Measurements from ENCODE around the gene TTF2. TPM values are rescaled to one million over a fixed set of nuclear protein-coding genes. Genes with fewer than 3 reads are reported as not detected.

The TTF2 gene
- total and polyA plus RNA-seq, 2 experiments from 2014 or later, result 6.5 to 9.8 TPM

DNA sequence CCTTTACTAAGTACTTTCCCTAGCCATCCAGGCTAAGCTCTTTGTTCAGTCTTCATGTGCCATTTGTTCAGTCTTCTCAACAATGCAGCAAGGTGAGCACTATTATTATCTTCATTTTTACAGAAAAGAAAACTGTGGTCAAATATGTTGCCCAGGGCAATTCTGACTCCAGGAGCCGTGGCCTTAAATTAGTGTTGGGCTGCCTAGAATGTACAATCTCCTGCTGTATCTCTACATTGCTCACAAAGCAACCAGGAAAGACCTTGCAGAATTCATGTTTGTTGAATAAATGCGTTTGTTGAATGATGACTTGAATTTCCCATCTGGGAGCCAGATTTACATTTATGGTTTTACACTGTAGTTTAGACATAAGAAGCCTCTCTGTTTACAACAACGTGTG is 44.4 kb upstream of the TTF2 start:
- no peak overlapping the region for H3K4me3 ChIP-seq
- no peaks in the 10 kb centered on the region for H3K36me3 ChIP-seq (ENCODE audit: low read depth)
- no peaks in the 10 kb centered on the region for H4K20me1 ChIP-seq (ENCODE audit: insufficient read depth)
- no peak for DNase-seq
- H2AFZ ChIP-seq, result no peak overlapping the region
- TF ChIP-seq EZH2phosphoT487 (IDR thresholded peaks at IDR 0.05; ENCODE audit: insufficient read depth, low read depth) (no peak), EZH2 (IDR thresholded peaks at IDR 0.05; ENCODE audit: insufficient read depth, poor library complexity, severe bottlenecking) (no peak)
- no peaks in the 10 kb centered on the region for H3F3A ChIP-seq (ENCODE audit: insufficient read depth)
- H3K27ac ChIP-seq, result no peak overlapping the region
- H3K79me2 ChIP-seq (ENCODE audit: insufficient read depth), result no peaks in the 10 kb centered on the region
- no peak overlapping the region for H3K4me2 ChIP-seq (ENCODE audit: unreplicated experiment)
- no peak overlapping the region for H3K9ac ChIP-seq
- 80 to 91% methylated on average over 3 of the region's 3 CpGs for WGBS, 2 experiments (ENCODE audit: low coverage in 1 of 2, low lambda C conversion rate in 2 of 2, missing lambda C conversion rate in 2 of 2)
- H3K27me3 ChIP-seq (replicated peaks; ENCODE audit: insufficient read depth), result no peaks in the 10 kb centered on the region
- no peaks in the 10 kb centered on the region for H3K9me2 ChIP-seq (ENCODE audit: insufficient read depth)
- H3K4me1 ChIP-seq (ENCODE audit: insufficient read depth), result peaks cover 6% of the 10 kb centered on the region; the same call in 1 of the 2 replicates
- H3K9me3 ChIP-seq (ENCODE audit: low read depth), result no peaks in the 10 kb centered on the region
- in situ Hi-C loops (cut with MboI), result no loop called here

DNA sequence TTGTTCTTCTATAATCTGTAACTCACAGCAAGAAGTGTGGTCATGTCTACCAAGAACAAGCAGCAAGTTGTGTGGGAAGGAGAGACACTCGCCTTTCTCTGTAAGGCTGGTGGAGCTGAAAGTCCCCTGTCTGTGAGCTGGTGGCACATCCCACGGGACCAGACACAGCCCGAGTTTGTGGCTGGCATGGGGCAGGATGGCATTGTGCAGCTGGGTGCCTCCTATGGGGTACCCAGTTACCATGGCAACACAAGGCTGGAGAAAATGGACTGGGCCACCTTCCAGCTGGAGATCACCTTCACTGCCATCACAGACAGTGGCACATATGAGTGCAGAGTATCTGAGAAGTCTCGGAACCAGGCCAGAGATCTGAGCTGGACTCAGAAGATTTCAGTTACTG is 43.1 kb upstream of the TTF2 start:
- no peak overlapping the region for H3K4me3 ChIP-seq
- H3K79me2 ChIP-seq (ENCODE audit: insufficient read depth), result no peaks in the 10 kb centered on the region
- H3K9me3 ChIP-seq (ENCODE audit: low read depth), result no peaks in the 10 kb centered on the region
- no peak overlapping the region for H3K9ac ChIP-seq
- H4K20me1 ChIP-seq (ENCODE audit: insufficient read depth), result no peaks in the 10 kb centered on the region
- WGBS, 2 experiments (ENCODE audit: low coverage in 1 of 2, low lambda C conversion rate in 2 of 2, missing lambda C conversion rate in 2 of 2), result 82 to 88% methylated on average over 4 of the region's 4 CpGs
- no peaks in the 10 kb centered on the region for H3K27me3 ChIP-seq (replicated peaks; ENCODE audit: insufficient read depth)
- in situ Hi-C loops (cut with MboI), result no loop called here
- no peak overlapping the region for H3K27ac ChIP-seq
- no peak overlapping the region for H3K4me2 ChIP-seq (ENCODE audit: unreplicated experiment)
- no peaks in the 10 kb centered on the region for H3F3A ChIP-seq (ENCODE audit: insufficient read depth)
- H3K4me1 ChIP-seq (ENCODE audit: insufficient read depth), result peaks cover 6% of the 10 kb centered on the region; the same call in 1 of the 2 replicates
- TF ChIP-seq EZH2 (IDR thresholded peaks at IDR 0.05; ENCODE audit: insufficient read depth, poor library complexity, severe bottlenecking) (no peak), EZH2phosphoT487 (IDR thresholded peaks at IDR 0.05; ENCODE audit: insufficient read depth, low read depth) (no peak)
- H2AFZ ChIP-seq, result no peak overlapping the region
- no peaks in the 10 kb centered on the region for H3K36me3 ChIP-seq (ENCODE audit: low read depth)
- no peak for DNase-seq
- H3K9me2 ChIP-seq (ENCODE audit: insufficient read depth), result no peaks in the 10 kb centered on the region

DNA sequence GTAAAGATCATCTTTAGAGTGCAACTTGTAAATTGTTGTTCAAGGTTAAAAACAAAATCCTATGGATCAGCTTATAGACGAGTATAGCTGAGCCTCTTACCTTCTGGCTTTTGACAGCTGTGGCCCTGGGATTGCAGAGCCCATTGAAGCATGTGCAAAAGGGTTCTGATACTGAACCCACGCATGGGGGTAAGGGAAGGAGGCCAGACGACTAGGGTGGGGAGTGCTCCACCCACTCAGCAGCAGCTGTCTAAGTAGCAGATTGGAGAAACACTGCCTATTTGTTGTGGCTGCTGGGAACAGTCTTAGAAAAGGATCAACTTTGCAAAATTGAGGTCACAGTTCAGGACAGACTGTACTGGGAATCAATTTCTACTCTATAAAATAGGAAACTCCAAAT is 42.5 kb upstream of the TTF2 start:
- peaks cover 6% of the 10 kb centered on the region; the same call in 1 of the 2 replicates for H3K4me1 ChIP-seq (ENCODE audit: insufficient read depth)
- H3K36me3 ChIP-seq (ENCODE audit: low read depth), result no peaks in the 10 kb centered on the region
- in situ Hi-C loops (cut with MboI), result no loop called here
- no peak overlapping the region for H3K9ac ChIP-seq
- no peak overlapping the region for H3K4me3 ChIP-seq
- no peak for DNase-seq
- no peaks in the 10 kb centered on the region for H3K9me2 ChIP-seq (ENCODE audit: insufficient read depth)
- no peak overlapping the region for H2AFZ ChIP-seq
- 32 to 39% methylated on average over 3 of the region's 3 CpGs for WGBS, 2 experiments (ENCODE audit: low coverage in 1 of 2, low lambda C conversion rate in 2 of 2, missing lambda C conversion rate in 2 of 2)
- TF ChIP-seq EZH2phosphoT487 (IDR thresholded peaks at IDR 0.05; ENCODE audit: insufficient read depth, low read depth) (no peak), EZH2 (IDR thresholded peaks at IDR 0.05; ENCODE audit: insufficient read depth, poor library complexity, severe bottlenecking) (no peak)
- H3K9me3 ChIP-seq (ENCODE audit: low read depth), result no peaks in the 10 kb centered on the region
- H3K4me2 ChIP-seq (ENCODE audit: unreplicated experiment), result no peak overlapping the region
- no peaks in the 10 kb centered on the region for H3K79me2 ChIP-seq (ENCODE audit: insufficient read depth)
- H3K27ac ChIP-seq, result no peak overlapping the region
- no peaks in the 10 kb centered on the region for H3F3A ChIP-seq (ENCODE audit: insufficient read depth)
- no peaks in the 10 kb centered on the region for H4K20me1 ChIP-seq (ENCODE audit: insufficient read depth)
- H3K27me3 ChIP-seq (replicated peaks; ENCODE audit: insufficient read depth), result no peaks in the 10 kb centered on the region

DNA sequence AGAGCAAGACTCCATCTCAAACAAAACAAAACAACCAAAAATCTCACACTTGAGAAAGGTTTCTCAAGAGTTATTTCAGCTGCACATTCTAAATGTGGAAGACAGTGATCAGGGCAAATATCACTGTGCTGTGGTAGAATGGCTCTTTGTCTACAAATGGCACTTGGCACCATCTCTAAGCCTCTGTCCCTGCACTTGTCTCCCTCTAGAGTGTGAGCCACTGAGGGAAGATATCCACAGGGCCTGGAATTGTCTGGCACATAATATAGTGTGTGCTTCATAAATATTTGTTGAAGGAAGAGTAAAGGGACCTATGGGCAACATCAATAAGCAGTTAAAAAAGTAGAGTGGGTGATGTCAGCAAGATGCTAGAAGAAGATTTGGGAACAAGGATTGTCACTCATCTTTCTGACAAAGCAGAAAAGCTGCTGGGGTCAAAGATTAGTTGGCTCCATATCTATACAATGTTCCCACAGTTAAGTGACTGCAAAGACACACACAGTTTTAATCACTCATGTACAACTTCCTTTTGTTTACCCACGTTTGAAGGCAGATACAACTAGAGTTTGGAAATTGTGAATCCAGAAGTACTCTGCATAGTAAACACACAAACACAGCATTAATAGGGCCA is 39.5 kb upstream of the TTF2 start:
- Histone ChIP-seq H3K27me3 (replicated peaks; ENCODE audit: insufficient read depth) (no peaks in the 10 kb centered on the region), H3K36me3 (ENCODE audit: low read depth) (no peaks in the 10 kb centered on the region), H3K4me3 (no peak overlapping the region), H4K20me1 (ENCODE audit: insufficient read depth) (no peaks in the 10 kb centered on the region), H3K9me3 (ENCODE audit: low read depth) (no peaks in the 10 kb centered on the region), H3K4me1 (ENCODE audit: insufficient read depth) (no peaks in the 10 kb centered on the region), H3K79me2 (ENCODE audit: insufficient read depth) (no peaks in the 10 kb centered on the region), H3K27ac (no peak overlapping the region), H3K9ac (no peak overlapping the region), H2AFZ (no peak overlapping the region), H3F3A (ENCODE audit: insufficient read depth) (no peaks in the 10 kb centered on the region), H3K9me2 (ENCODE audit: insufficient read depth) (no peaks in the 10 kb centered on the region), H3K4me2 (ENCODE audit: unreplicated experiment) (no peak overlapping the region)
- 56 to 59% methylated on average over 1 of the region's 1 CpG for WGBS, 2 experiments (ENCODE audit: low coverage in 1 of 2, low lambda C conversion rate in 2 of 2, missing lambda C conversion rate in 2 of 2)
- TF ChIP-seq EZH2 (IDR thresholded peaks at IDR 0.05; ENCODE audit: insufficient read depth, poor library complexity, severe bottlenecking) (no peak), EZH2phosphoT487 (IDR thresholded peaks at IDR 0.05; ENCODE audit: insufficient read depth, low read depth) (no peak)
- in situ Hi-C loops (cut with MboI), result no loop called here
- DNase-seq, result no peak

Data from GM23248 (cell line).